ENCODE results near the gene SETD3. TPM values are rescaled to one million over a fixed set of nuclear protein-coding genes. Genes with fewer than 3 reads are reported as not detected.

SETD3 gene
- polyA plus RNA-seq, 1 donor: 75.6 TPM

GRCh38 chr14:99395909-99396530 is 84.6 kb downstream of the SETD3 start:
- no peak for DNase-seq (ENCODE audit: low read depth)

- no peak for DNase-seq (ENCODE audit: low read depth)
Observed at GRCh38 chr14:99394602-99395156, 86.0 kb downstream of the SETD3 start.

- no peak for DNase-seq (ENCODE audit: low read depth)
Observed at GRCh38 chr14:99393059-99393655, 87.5 kb downstream of the SETD3 start.

DNA sequence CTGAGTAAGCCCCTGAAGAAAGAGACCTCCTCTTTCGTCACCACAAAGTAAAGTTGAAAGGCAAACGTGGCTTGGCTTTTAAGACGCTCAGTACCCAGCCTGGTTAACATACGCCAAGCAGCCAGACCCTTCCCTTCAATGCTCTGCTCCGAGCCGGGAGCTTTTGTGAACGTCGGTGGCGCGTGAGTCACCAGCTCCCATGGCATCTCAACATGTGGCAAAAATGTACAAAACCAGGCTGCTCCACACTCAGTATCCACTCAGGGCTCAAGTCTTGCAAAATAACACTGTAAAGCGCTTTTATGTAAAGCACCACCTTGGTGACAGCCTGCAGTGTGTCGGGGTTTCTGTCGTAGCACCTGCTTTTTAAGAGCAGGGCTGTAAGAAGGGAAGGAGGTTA is 89.0 kb downstream of the SETD3 start:
- DNase-seq (ENCODE audit: low read depth): no peak

GRCh38 chr14:99389174-99389826 is 91.4 kb downstream of the SETD3 start:
- DNase-seq (ENCODE audit: low read depth): no peak

- DNase-seq (ENCODE audit: low read depth): no peak
Observed at GRCh38 chr14:99388286-99388685, 92.4 kb downstream of the SETD3 start.

DNA sequence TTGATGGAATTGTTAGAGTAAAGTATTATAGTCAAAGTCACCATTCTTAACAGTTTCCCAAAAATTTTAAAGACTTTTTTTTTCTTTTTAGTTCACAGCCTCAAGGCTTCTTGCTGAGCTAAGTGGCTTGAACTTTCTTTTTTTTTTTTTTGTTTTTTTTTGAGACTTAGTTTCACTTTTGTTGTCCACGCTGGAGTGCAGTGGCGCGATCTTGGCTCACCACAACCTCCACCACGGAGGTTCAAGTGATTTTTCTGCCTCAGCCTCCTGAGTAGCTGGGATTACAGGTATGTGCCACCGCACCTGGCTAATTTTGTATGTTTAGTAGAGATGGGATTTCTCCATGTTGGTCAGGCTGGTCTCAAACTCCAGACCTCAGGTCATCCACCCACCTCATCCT is 92.8 kb downstream of the SETD3 start:
- DNase-seq (ENCODE audit: low read depth): no peak

GRCh38 chr14:99384450-99385417 is 95.9 kb downstream of the SETD3 start:
- no peak for DNase-seq (ENCODE audit: low read depth)

DNA sequence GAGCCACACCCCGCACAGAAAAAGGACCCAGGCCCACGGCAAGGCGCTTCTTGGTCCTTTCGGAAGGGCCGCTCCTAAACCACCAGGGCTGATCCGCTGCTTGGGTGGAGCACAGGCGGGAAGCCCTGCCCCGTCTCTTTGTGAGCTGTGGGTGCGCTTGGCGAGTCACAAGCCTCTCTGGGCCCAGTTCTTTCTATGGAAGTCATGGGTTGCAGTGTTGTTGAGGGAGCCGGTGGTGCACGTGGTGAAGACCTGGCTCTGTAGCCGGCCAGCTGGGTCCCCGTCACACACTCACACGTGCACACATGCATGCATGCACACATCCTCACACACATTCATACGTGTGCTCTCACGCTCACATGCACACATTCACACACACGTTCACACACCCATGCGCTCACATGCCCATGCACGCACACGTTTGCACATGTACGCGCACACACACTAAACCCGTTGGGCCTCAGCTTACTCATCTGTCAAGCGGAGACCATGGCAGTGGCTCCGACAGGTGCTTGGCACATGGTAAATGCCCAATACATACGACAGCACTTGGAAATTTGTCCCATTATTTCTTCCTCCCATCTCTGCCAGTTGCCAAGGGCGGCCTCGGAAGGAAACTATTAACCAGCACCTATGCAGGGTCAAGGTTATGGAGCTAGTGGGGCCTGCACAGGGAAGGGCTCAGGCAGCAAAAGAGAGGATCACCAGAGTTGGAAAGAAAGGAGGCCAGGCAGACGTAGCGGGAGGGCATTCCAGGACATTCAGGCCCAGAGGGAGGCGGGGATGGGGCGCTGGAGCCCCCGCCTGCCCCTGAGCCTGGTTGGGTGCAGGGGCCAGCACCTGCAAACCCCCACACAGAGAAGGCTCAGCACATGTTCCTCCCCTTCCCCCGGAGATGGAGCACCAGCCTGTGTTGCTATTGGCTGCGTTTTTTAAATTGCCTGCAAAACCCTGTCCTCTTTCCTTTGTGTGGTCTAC is 96.9 kb downstream of the SETD3 start:
- DNase-seq (ENCODE audit: low read depth): no peak

GRCh38 chr14:99382781-99383471 is 97.7 kb downstream of the SETD3 start:
- no peak for DNase-seq (ENCODE audit: low read depth)

DNA sequence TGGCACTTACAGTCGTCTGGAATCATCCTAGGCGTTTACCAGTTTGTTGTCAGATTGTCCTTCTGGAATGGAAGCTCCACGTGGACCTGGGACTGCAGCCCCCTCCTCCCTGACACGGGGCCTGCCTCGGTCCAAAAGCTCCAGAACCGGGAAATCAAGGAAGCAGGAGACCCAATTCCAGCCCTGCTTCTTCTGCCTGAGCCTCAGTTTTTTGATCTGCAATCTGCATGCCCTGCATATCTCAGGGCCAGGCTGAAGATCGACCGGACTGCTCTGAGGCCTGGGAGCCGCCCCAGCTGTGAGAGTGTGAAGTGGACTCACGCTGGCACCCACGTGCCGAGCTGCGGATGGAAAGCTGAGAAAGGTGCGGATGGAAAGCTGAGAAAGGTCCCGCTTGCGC is 98.6 kb downstream of the SETD3 start:
- DNase-seq (ENCODE audit: low read depth): no peak

- DNase-seq (ENCODE audit: low read depth): no peak
Observed at GRCh38 chr14:99381688-99382060, 99.0 kb downstream of the SETD3 start.

- DNase-seq (ENCODE audit: low read depth): no peak
Observed at GRCh38 chr14:99380991-99381687, 99.5 kb downstream of the SETD3 start.

GRCh38 chr14:99380402-99380801 is 100.3 kb downstream of the SETD3 start:
- no peak for DNase-seq (ENCODE audit: low read depth)

GRCh38 chr14:99378782-99379214 is 101.9 kb downstream of the SETD3 start:
- DNase-seq (ENCODE audit: low read depth): no peak

- no peak for DNase-seq (ENCODE audit: low read depth)
Observed at GRCh38 chr14:99377951-99378350, 102.7 kb downstream of the SETD3 start.

GRCh38 chr14:99374964-99375363 is 105.7 kb downstream of the SETD3 start:
- DNase-seq (ENCODE audit: low read depth): no peak

GRCh38 chr14:99363616-99364290 is 116.9 kb downstream of the SETD3 start:
- no peak for DNase-seq (ENCODE audit: low read depth)

DNA sequence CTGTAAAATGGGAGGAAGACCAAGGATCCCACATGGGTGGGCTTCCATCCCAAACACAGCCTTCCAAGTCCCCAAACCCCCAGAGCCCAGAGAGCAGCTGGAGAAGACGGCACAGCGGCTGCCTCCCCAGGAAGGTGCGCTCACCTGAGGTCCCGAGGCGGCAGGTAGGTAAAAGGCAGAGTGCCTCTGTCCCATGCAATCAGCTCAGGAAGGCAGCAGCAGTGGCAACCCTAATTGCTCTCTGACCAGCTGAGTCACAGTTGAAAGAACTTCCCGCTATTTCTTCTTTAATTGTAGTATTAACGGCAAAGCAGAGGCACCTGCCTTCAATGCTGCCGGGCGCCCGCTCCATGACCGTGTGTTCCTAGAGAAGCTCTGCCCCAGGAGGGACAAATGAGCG is 117.6 kb downstream of the SETD3 start:
- no peak for DNase-seq (ENCODE audit: low read depth)
